ENCODE data around the gene CFAP45. TPM values are rescaled to one million over a fixed set of nuclear protein-coding genes. Genes with fewer than 3 reads are reported as not detected.

CFAP45 gene
- polyA plus RNA-seq, 3 donors, result 0.12 to 1.0 TPM; not detected in 1

DNA sequence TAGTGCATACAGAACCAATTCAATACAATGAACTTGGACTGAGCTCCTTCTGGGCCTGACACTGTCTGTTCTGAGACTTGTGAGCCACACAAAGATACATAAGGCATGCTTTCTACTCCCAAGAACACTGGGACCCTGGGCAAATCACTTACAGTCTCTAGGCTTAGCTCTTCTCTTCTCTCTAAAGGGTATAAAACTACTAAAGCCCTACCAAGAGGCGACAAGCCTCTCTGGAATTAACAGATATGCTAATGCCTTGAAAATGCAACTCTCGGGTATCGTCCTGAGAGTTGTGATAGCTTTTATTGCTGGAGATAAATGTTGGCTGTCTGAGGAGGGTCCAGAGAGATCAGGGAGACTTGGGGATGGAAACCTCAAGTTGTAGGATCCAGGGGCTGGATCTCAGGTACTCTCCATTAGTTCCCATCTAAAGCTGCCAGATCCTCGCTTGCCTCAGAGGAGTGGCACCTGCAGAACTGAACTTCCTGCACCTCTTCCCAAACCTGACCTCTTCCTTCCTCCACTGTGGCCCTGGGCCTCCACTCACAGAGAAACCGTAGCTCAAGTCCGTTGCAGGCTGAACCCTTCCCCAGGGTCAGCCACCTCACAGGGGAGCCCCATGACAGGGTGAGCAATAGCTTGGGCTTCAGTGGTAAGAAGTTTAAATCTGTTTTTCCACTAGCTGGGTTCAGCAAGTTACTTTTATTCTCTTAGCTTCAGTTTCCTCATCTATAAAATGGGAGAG, 11.5 kb upstream of the CFAP45 start:
- H2AFZ ChIP-seq (ENCODE audit: insufficient read depth, low read depth, low read length, poor library complexity, severe bottlenecking), result no peak overlapping the region
- peaks cover 23 to 29% of the 10 kb centered on the region in 2 donors for H3K4me1 ChIP-seq (ENCODE audit: control insufficient read depth in 1 of 2, insufficient read depth in 2 of 2, low read length in 2 of 2)

More for the DNA sequence above, 11.5 kb upstream of the CFAP45 start:
- 50% methylated on average over 2 of the region's 6 CpGs for WGBS (ENCODE audit: insufficient coverage)
- peaks cover 37% of the 10 kb centered on the region for H3K4me1 Mint-ChIP-seq
- H3K4me3 Mint-ChIP-seq, result no peak overlapping the region
- Histone ChIP-seq H3K9me3 (replicated peaks in 1 of 2; ENCODE audit: control insufficient read depth in 1 of 2, insufficient read depth in 1 of 2, low read length in 2 of 2) (no peaks in the 10 kb centered on the region), H3K9ac (ENCODE audit: insufficient read depth, low read length, poor library complexity, severe bottlenecking) (peak overlapping the region; percentile 51), H3K27me3 (ENCODE audit: control insufficient read depth in 2 of 2, insufficient read depth in 2 of 2, low read length in 2 of 2) (no peaks in the 10 kb centered on the region), H3K4me3 (replicated peaks in 1 of 3; ENCODE audit: low read depth in 2 of 3, low read length in 3 of 3) (no peak overlapping the region), H3K4me2 (replicated peaks; ENCODE audit: extremely low read depth, low read length, poor library complexity, severe bottlenecking) (no peak overlapping the region), H3K36me3 (replicated peaks in 1 of 2; ENCODE audit: control insufficient read depth in 1 of 2, insufficient read depth in 2 of 2, low read length in 2 of 2) (peaks cover 9 to 19% of the 10 kb centered on the region in 2 donors), H3K27ac (ENCODE audit: low read depth in 1 of 2, low read length in 2 of 2) (peak overlapping the region; percentile 34 to 92), H4K20me1 (ENCODE audit: insufficient read depth, low read length) (peaks cover 5% of the 10 kb centered on the region), H3K79me2 (ENCODE audit: insufficient read depth, low read length) (no peaks in the 10 kb centered on the region)
- TF ChIP-seq, protein P1, sequence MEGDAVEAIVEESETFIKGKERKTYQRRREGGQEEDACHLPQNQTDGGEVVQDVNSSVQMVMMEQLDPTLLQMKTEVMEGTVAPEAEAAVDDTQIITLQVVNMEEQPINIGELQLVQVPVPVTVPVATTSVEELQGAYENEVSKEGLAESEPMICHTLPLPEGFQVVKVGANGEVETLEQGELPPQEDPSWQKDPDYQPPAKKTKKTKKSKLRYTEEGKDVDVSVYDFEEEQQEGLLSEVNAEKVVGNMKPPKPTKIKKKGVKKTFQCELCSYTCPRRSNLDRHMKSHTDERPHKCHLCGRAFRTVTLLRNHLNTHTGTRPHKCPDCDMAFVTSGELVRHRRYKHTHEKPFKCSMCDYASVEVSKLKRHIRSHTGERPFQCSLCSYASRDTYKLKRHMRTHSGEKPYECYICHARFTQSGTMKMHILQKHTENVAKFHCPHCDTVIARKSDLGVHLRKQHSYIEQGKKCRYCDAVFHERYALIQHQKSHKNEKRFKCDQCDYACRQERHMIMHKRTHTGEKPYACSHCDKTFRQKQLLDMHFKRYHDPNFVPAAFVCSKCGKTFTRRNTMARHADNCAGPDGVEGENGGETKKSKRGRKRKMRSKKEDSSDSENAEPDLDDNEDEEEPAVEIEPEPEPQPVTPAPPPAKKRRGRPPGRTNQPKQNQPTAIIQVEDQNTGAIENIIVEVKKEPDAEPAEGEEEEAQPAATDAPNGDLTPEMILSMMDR (IDR thresholded peaks at IDR 0.05), result no peak
- peak overlapping the region; percentile 91 to 99 (median 97) for H3K27ac Mint-ChIP-seq
- H3K27me3 Mint-ChIP-seq (ENCODE audit: low read depth in 3 of 3), result peaks cover 0 to 3% (median 1%) of the 10 kb centered on the region in 3 donors
- peak; percentile 54 to 76 (median 64) for DNase-seq
- no peaks in the 10 kb centered on the region for H3K9me3 Mint-ChIP-seq
- peaks cover 32 to 36% of the 10 kb centered on the region in 2 donors for H3K36me3 Mint-ChIP-seq
- intact Hi-C loops (cut with micrococcal nuclease), result no loop called here

Measured in CD14-positive monocyte (primary cell).